ENCODE measurements around the gene FAM234A. TPM values are rescaled to one million over a fixed set of nuclear protein-coding genes. Genes with fewer than 3 reads are reported as not detected.

The FAM234A gene
- total RNA-seq, 1 experiment from 2014 or later = 94.9 TPM

DNA sequence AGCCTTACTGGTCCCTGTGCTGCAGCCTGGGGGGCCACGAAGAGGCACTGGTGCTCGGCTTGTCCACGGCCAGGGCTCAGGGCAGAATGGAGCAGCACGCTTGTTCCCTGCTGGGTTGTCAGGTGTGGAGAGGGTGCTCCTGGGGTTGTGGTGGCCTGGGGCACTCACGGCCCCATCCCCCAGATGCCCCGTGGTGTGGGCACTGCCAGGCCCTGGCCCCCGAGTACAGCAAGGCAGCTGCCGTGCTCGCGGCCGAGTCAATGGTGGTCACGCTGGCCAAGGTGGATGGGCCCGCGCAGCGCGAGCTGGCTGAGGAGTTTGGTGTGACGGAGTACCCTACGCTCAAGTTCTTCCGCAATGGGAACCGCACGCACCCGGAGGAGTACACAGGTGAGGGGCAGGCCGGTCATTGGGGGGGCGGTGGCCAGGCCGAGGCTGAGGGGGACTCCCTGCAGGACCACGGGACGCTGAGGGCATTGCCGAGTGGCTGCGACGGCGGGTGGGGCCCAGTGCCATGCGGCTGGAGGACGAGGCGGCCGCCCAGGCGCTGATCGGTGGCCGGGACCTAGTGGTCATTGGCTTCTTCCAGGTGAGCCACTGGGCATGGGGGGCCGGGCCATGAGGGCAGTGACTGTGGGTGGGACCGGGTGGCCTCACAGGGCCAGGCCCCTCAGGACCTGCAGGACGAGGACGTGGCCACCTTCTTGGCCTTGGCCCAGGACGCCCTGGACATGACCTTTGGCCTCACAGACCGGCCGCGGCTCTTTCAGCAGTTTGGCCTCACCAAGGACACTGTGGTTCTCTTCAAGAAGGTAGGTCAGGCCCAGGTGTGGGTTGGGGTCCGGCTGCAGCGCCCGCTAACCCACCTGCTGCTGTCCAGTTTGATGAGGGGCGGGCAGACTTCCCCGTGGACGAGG, 49.8 kb downstream of the FAM234A start:
- no peak overlapping the region for H3T11ph ChIP-seq (ENCODE audit: low read length)
- H3K9ac ChIP-seq (ENCODE audit: extremely low read depth, insufficient read length, low read length) = no peak overlapping the region
- no peak overlapping the region; the same call in 1 of the 2 replicates for H3K14ac ChIP-seq (ENCODE audit: insufficient read depth, low read length)
- Mint-ChIP-seq H3K4me3 (no peak overlapping the region), H3K9me3 (peaks cover 8 to 12% of the 10 kb centered on the region in 2 experiments), H3K36me3 (ENCODE audit: insufficient read depth in 1 of 3, low read depth in 3 of 3) (peaks cover 16 to 28% (median 22%) of the 10 kb centered on the region in 3 experiments), H3K4me1 (no peaks in the 10 kb centered on the region), H3K27ac (no peak overlapping the region), H3K27me3 (ENCODE audit: low read depth) (peaks cover 22% of the 10 kb centered on the region)
- TF ChIP-seq, protein P1, sequence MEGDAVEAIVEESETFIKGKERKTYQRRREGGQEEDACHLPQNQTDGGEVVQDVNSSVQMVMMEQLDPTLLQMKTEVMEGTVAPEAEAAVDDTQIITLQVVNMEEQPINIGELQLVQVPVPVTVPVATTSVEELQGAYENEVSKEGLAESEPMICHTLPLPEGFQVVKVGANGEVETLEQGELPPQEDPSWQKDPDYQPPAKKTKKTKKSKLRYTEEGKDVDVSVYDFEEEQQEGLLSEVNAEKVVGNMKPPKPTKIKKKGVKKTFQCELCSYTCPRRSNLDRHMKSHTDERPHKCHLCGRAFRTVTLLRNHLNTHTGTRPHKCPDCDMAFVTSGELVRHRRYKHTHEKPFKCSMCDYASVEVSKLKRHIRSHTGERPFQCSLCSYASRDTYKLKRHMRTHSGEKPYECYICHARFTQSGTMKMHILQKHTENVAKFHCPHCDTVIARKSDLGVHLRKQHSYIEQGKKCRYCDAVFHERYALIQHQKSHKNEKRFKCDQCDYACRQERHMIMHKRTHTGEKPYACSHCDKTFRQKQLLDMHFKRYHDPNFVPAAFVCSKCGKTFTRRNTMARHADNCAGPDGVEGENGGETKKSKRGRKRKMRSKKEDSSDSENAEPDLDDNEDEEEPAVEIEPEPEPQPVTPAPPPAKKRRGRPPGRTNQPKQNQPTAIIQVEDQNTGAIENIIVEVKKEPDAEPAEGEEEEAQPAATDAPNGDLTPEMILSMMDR (conservative IDR thresholded peaks at IDR 0.05) = no peak
- H3K79me1 ChIP-seq (ENCODE audit: insufficient read depth, low read depth, low read length, poor library complexity, severe bottlenecking) = no peaks in the 10 kb centered on the region
- H3K27ac ChIP-seq (ENCODE audit: insufficient read length, low read depth, low read length) = no peak overlapping the region
- H4K8ac ChIP-seq (replicated peaks; ENCODE audit: insufficient read length, low read depth, low read length) = no peak overlapping the region
- H2BK120ac ChIP-seq (ENCODE audit: low read depth, low read length, poor library complexity, severe bottlenecking) = no peak overlapping the region
- H3K9me3 ChIP-seq (ENCODE audit: control insufficient read depth, low read depth, low read length) = no peaks in the 10 kb centered on the region
- H3K27me3 ChIP-seq (ENCODE audit: insufficient read depth, low read length) = no peaks in the 10 kb centered on the region; the same call in 1 of the 2 replicates
- no peak overlapping the region for H3K18ac ChIP-seq (ENCODE audit: insufficient read length, low read depth, low read length)
- peaks cover 3% of the 10 kb centered on the region for H3K23me2 ChIP-seq (ENCODE audit: insufficient read length, low read depth, low read length, poor library complexity, severe bottlenecking)
- no peak overlapping the region for H3K4me2 ChIP-seq (ENCODE audit: insufficient read depth, insufficient read length, low read length)
- no peak overlapping the region for H3K56ac ChIP-seq (ENCODE audit: insufficient read length, low read depth, low read length)
- no peak overlapping the region for H4K91ac ChIP-seq (ENCODE audit: insufficient read length, low read depth, low read length)
- no peak overlapping the region for H2BK12ac ChIP-seq (ENCODE audit: insufficient read length, low read depth, low read length)
- no peak overlapping the region for H2AK5ac ChIP-seq (ENCODE audit: insufficient read length, low read length)
- no peaks in the 10 kb centered on the region for H4K20me1 ChIP-seq (ENCODE audit: control insufficient read depth, insufficient read depth, insufficient read length)
- no peak for DNase-seq
- H2AFZ ChIP-seq (ENCODE audit: low read length) = no peak overlapping the region
- no peak overlapping the region for H4K5ac ChIP-seq (ENCODE audit: insufficient read length, low read depth, low read length)
- no peak overlapping the region for H3K23ac ChIP-seq (ENCODE audit: insufficient read length, low read depth, low read length)
- no peaks in the 10 kb centered on the region for H3K4me1 ChIP-seq (ENCODE audit: insufficient read depth, low read length)
- no peak overlapping the region for H2BK15ac ChIP-seq (ENCODE audit: low read depth, low read length)
- H3K4ac ChIP-seq (ENCODE audit: low read depth, low read length) = no peak overlapping the region
- no CpG with 5 or more reads among the region's 52 CpGs for WGBS (ENCODE audit: extremely low coverage, insufficient read length, low lambda C conversion rate)
- H3K79me2 ChIP-seq (ENCODE audit: insufficient read depth, low read length) = no peaks in the 10 kb centered on the region
- H2BK5ac ChIP-seq (ENCODE audit: insufficient read length, low read length) = no peak overlapping the region
- no peak overlapping the region for H2BK20ac ChIP-seq (ENCODE audit: low read depth, low read length, poor library complexity, severe bottlenecking)

Data from H9 (cell line).